DMS53 (cell line): Measurements from ENCODE around the gene C5orf52.
A peak's percentile ranks its signal among the peaks of the same experiment; 100 is the strongest.
"Not testable (repeated sequence)": the region's sequence is repeated elsewhere in the genome, so short reads cannot be mapped to it uniquely, and the experiment has no call there.

Experiments
- DNase-seq: peaks from one replicate; lab custom pipeline; 2025; lab: John Stamatoyannopoulos, UW

Gene C5orf52

GRCh38 chr5:157679801-157680200 is 8.5 kb downstream of the C5orf52 start:
- DNase-seq: no peak

- no peak for DNase-seq
Observed at GRCh38 chr5:157680239-157680638, 8.9 kb downstream of the C5orf52 start.

DNA sequence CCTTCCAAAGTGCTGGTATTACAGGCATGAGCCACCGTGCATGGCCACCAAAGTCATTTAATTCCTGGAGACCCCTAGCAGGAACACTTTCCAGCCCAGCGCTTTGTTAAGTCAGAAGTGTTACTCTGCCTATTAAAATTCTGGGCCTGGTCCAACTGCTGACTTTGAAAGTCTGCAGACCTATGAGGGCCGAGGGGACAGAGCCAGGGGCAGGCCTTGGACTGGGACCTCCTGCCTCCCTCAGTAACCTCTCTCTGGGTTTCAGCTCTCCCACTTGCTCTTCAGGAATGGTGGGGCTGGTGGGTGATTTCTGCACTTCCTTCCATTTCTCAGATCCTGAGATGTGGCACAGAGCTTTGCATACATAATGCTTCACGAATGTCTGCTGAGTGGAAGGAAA is 9.7 kb downstream of the C5orf52 start:
- no peak for DNase-seq

- no peak for DNase-seq
Observed at GRCh38 chr5:157682257-157682656, 10.9 kb downstream of the C5orf52 start.

DNA sequence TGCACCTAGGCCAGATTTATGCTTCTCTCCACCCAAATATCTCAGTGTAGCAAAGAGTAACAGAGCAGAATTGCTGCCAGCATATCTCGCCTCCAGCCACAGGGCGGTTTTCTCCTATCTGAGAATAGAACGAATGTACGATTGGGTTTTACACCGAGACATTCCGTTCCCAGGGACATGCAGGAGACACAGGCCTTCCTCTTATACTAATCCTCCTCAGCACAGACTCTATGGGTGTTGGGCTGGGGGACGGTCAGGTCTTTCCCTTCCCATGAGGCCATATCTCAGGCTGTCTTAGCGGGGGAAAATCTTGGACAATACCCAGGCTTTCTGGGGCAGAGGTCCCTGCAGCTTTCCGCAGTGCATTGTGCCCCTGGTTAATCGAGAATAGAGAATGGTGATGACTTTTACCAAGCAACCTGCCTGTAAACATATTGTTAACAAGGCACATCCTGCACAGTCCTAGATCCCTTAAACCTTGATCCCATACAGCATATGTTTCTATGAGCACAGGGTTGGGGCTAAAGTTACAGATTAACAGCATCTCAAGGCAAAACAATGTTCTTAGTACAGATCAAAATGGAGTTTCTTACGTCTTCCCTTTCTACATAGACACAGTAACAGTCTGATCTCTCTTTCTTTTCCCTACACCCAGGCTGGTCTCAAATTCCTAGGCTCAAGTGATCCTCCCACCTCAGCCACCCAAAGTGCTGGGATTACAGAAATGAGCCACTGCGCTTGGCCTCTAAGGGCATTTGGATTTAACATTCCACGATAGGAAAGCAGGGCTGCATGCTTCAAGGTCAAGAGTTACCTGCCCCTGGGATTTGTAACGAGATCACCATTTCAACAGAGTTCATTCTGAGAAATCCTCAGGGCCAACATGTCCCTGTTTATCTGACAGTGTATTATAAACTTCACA is 15.2 kb downstream of the C5orf52 start:
- not testable (repeated sequence) for DNase-seq

GRCh38 chr5:157687198-157687554 is 15.8 kb downstream of the C5orf52 start:
- DNase-seq: no peak

GRCh38 chr5:157689942-157690689 is 18.8 kb downstream of the C5orf52 start:
- DNase-seq: no peak

- no peak for DNase-seq
Observed at GRCh38 chr5:157690690-157691433, 19.5 kb downstream of the C5orf52 start.

- DNase-seq: not testable (repeated sequence)
Observed at GRCh38 chr5:157693816-157694215, 22.5 kb downstream of the C5orf52 start.

- DNase-seq: not testable (repeated sequence)
Observed at GRCh38 chr5:157696154-157696553, 24.8 kb downstream of the C5orf52 start.

DNA sequence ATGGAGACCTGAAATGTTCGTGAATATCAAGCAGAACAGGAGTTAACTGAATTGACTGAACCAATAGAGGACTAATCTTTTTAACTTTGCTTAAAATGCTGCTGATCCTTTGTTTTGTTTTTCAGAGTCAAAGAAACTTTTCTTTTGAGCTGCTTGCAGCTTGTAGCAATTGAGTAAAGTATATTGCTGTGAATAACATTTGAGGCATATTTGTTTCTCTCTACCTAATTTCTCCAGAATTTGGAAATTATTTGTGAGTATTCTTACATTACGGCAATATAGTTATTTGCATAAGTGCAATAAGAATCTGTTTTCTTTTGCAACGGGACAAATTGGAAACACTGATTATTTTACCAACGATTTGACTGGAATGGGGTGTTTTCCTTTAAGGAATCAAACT is 27.3 kb downstream of the C5orf52 start:
- DNase-seq: peak; percentile 27

- DNase-seq: no peak
Observed at GRCh38 chr5:157703736-157704135, 32.4 kb downstream of the C5orf52 start.

DNA sequence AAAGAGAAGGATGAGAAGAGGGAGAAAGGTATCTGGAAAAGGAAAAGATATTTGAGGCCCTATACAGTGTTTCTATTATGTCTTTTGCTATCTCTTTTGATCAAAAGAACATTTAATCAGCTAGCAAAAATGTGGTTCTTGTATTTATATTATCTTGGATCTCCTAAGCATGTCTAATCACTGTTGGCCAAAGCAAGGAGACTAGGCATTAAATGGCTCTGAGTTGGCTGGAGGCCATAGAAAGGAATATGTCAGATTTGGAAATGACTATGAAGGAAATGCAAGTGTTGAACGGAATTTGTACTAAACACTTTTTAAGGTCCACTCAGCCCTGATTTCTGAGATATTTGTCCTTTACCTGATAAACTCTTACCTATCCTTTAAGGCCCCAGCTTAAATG is 37.5 kb downstream of the C5orf52 start:
- no peak for DNase-seq

- no peak for DNase-seq
Observed at GRCh38 chr5:157709346-157709745, 38.0 kb downstream of the C5orf52 start.

- DNase-seq: no peak
Observed at GRCh38 chr5:157710431-157710830, 39.1 kb downstream of the C5orf52 start.

- DNase-seq: no peak
Observed at GRCh38 chr5:157710882-157711281, 39.5 kb downstream of the C5orf52 start.

- no peak for DNase-seq
Observed at GRCh38 chr5:157713830-157714595, 42.7 kb downstream of the C5orf52 start.

DNA sequence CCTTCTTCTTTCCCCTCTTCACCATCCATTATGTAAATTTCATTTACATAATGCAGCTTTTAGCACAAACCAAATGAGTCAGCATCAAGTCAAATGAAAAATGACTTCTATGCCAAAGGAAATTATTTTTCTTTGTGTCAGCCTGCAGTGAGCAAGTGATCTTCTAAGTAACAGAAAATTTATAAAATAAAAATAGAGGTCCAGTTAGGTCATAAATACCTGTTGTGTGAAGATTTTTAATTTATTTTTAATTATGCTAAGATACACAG is 43.2 kb downstream of the C5orf52 start:
- DNase-seq: no peak

DNA sequence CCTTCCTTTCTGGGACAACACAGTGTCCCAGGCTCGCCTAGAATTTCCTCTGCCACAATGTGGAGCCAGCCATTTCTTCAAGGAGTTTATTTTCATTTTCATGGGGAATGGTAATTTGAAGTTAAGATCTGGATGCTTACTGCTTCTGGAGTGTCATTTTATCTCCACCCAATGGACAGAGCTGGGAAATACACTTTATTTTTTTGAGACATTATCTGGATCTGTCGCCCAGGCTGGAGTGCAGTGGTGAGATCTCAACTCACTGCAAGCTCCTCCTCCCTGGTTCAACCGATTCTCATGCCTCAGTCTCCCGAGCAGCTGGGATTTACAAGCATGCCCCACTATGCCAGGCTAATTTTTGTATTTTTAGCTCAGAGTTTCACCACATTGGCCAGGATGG is 47.2 kb downstream of the C5orf52 start:
- DNase-seq: peak; percentile 66

GRCh38 chr5:157719245-157719644 is 47.9 kb downstream of the C5orf52 start:
- DNase-seq: no peak

DNA sequence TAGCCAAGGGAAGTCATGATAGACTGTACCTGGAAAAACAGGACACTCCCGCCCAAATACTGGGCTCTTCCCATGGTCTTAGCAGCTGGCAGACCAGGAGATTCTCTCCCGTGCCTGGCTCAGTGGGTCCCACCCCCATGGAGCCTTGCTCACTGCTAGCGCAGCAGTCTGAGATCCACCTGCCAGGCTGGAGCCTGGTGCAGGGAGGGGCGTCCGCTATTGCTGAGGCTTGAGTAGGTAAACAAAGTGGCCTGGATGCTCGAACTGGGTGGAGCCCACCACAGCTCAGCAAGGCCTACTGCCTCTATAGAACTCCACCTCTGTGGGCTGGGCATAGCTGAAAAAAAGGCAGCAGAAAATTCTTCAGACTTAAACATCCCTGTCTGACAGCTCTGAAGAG is 49.8 kb downstream of the C5orf52 start:
- no peak for DNase-seq

GRCh38 chr5:157722895-157723294 is 51.6 kb downstream of the C5orf52 start:
- DNase-seq: not testable (repeated sequence)
